K562 (cell line): Measurements from ENCODE around the gene CXCL6. TPM values are rescaled to one million over a fixed set of nuclear protein-coding genes. Genes with fewer than 3 reads are reported as not detected.

Experiments
- ATF6 ChIP-seq: sonication (generic); formaldehyde crosslinking; IDR thresholded peaks from 2 replicates; pipeline ENCODE4 v1.4.0; 2020; ENCODE audit warnings: mild to moderate bottlenecking, missing genetic modification reagents
- CBX2 ChIP-seq: fragments of 200-600 bp; sonication (generic); IDR thresholded peaks from one replicate; pipeline ENCODE4 v1.6.1; 2012; ENCODE audit warnings: mild to moderate bottlenecking, low read length, inconsistent platforms; ENCODE audit not compliant: insufficient read depth, poor library complexity, severe bottlenecking
- EWSR1 ChIP-seq: fragments of 450-650 bp; IDR thresholded peaks from 2 replicates; pipeline ENCODE4 v1.6.1; 2018; ENCODE audit warnings: borderline replicate concordance, mild to moderate bottlenecking, low read depth, moderate library complexity; ENCODE audit not compliant: partially characterized antibody
- FOXJ3 ChIP-seq: sonication (generic); formaldehyde crosslinking; IDR thresholded peaks from 2 replicates; pipeline ENCODE4 v1.4.0; 2020; ENCODE audit warnings: mild to moderate bottlenecking, missing genetic modification reagents
- KAT8 ChIP-seq: fragments of 450-650 bp; IDR thresholded peaks from 2 replicates; pipeline ENCODE4 v1.6.1; 2016; ENCODE audit warnings: low read depth, mild to moderate bottlenecking
- LEF1 ChIP-seq: fragments of 450-650 bp; IDR thresholded peaks from 2 replicates; pipeline ENCODE4 v1.6.1; 2016; ENCODE audit warnings: mild to moderate bottlenecking
- MAX ChIP-seq: sonication (generic); formaldehyde crosslinking; IDR thresholded peaks from 2 replicates; pipeline ENCODE4 v1.9.0; 2022; ENCODE audit warnings: mild to moderate bottlenecking, missing genetic modification reagents
- MXD1 ChIP-seq: fragments of 250-450 bp; sonication (Bioruptor Pico); IDR thresholded peaks from 2 replicates; pipeline ENCODE4 v1.8.0; 2021; ENCODE audit warnings: borderline replicate concordance, mild to moderate bottlenecking, moderate library complexity; ENCODE audit not compliant: poor library complexity, severe bottlenecking
- MXI1 ChIP-seq: IDR thresholded peaks from 2 replicates; pipeline ENCODE4 v1.6.1; 2011; ENCODE audit warnings: low read depth, mild to moderate bottlenecking, improper control_type of control experiment, low read length
- NR0B1 ChIP-seq: fragments of 450-650 bp; IDR thresholded peaks from one replicate; pipeline ENCODE4 v1.6.1; 2018; ENCODE audit warnings: mild to moderate bottlenecking, moderate library complexity; ENCODE audit not compliant: partially characterized antibody
- PHB ChIP-seq: fragments of 250-450 bp; sonication (Bioruptor Pico); IDR thresholded peaks from 2 replicates; pipeline ENCODE4 v1.5.0; 2021
- POLR2H ChIP-seq: IDR thresholded peaks from 2 replicates; pipeline ENCODE4 v1.6.1; 2016; ENCODE audit warnings: missing genetic modification characterization, low read depth, mild to moderate bottlenecking, control low read depth, missing compliant biosample characterization, moderate library complexity
- PRPF4 ChIP-seq: fragments of 200-400 bp; formaldehyde crosslinking; IDR thresholded peaks from one replicate; pipeline ENCODE4 v1.6.1; 2017; ENCODE audit warnings: low read length, low read depth, mild to moderate bottlenecking; ENCODE audit not compliant: insufficient read depth, poor library complexity, severe bottlenecking
- RBM14 ChIP-seq: fragments of 200-400 bp; formaldehyde crosslinking; IDR thresholded peaks from 2 replicates; pipeline ENCODE4 v1.6.1; 2018; ENCODE audit warnings: low read depth, mild to moderate bottlenecking, low read length, moderate library complexity, borderline replicate concordance; ENCODE audit not compliant: insufficient read depth
- SLC30A9 ChIP-seq: fragments of 250-450 bp; sonication (Bioruptor Pico); IDR thresholded peaks from 2 replicates; pipeline ENCODE4 v1.8.0; 2022; ENCODE audit warnings: mild to moderate bottlenecking, moderate library complexity
- SMC3 ChIP-seq: conservative IDR thresholded peaks from 2 replicates; pipeline ENCODE4 v1.6.1; 2011; ENCODE audit warnings: low read depth, low read length, improper control_type of control experiment; ENCODE audit not compliant: insufficient read depth
- TCF15 ChIP-seq: fragments of 250-450 bp; sonication (Bioruptor Pico); IDR thresholded peaks from 2 replicates; pipeline ENCODE4 v1.8.0; 2022; ENCODE audit warnings: moderate library complexity, mild to moderate bottlenecking, inconsistent platforms
- ZBTB49 ChIP-seq: sonication (generic); formaldehyde crosslinking; IDR thresholded peaks from 2 replicates; pipeline ENCODE4 v1.8.0; 2022; ENCODE audit warnings: missing genetic modification reagents, mild to moderate bottlenecking, borderline replicate concordance
- ZBTB7A ChIP-seq: IDR thresholded peaks from 2 replicates; pipeline ENCODE4 v1.6.1; 2011; ENCODE audit warnings: low read depth, mild to moderate bottlenecking, low read length, moderate library complexity, borderline replicate concordance; ENCODE audit not compliant: control insufficient read depth
- ZNF184 ChIP-seq: sonication (generic); formaldehyde crosslinking; IDR thresholded peaks from 2 replicates; pipeline ENCODE4 v1.5.0; 2020; ENCODE audit warnings: missing genetic modification reagents
- ZNF764 ChIP-seq: fragments of 250-450 bp; sonication (Bioruptor Pico); IDR thresholded peaks from 2 replicates; pipeline ENCODE4 v1.4.0; 2020; ENCODE audit warnings: low read depth, mild to moderate bottlenecking, moderate library complexity
- polyA plus RNA-seq, 8 experiments: library from polyadenylated mRNA; depleted of rRNA in 4 of 8; stranded (reverse) in 5 of 8; unstranded in 3 of 8; fragments of >200 nt; fragmentation: Nextera tagmentation in 2 of 8; fragmentation: Illumina TruSeq in 1 of 8; extraction: Ambion mirVana in 2 of 8; extraction: Trizol in 1 of 8; gene quantifications; 2 replicates each; pipeline versions ENCODE4 v1.2.1 to v1.2.3, GENCODE V29; 2011 to 2014; ENCODE audit warnings: inconsistent platforms in 1 of 8, missing spikeins in 1 of 8
- total RNA-seq, 7 experiments: library from RNA; depleted of rRNA in 6 of 7; stranded (reverse); fragments of >200 nt in 6 of 7; fragmentation: Illumina TruSeq in 2 of 7; extraction: Trizol in 2 of 7; gene quantifications; 2 replicates each; pipeline versions ENCODE4 v1.2.1 to v1.2.3, GENCODE V29; 2011 to 2021; ENCODE audit warnings: low replicate concordance in 1 of 7

CXCL6 gene
- total and polyA plus RNA-seq, 9 of the 15 experiments (the other 6 are each of a cell fraction or from before 2014, with no cell fraction given), result not detected

- no peak for TF ChIP-seq ATF6 (CRISPR knock-in tag)
- no peak for TF ChIP-seq MXI1
- no peak for TF ChIP-seq MXD1
- TF ChIP-seq KAT8, result no peak
- no peak for TF ChIP-seq MAX (CRISPR knock-in tag)
- TF ChIP-seq ZBTB7A, result no peak
- TF ChIP-seq LEF1, result peak; percentile 92
- TF ChIP-seq PRPF4, result no peak
- no peak for TF ChIP-seq POLR2H (tag)
- TF ChIP-seq CBX2, result no peak
- no peak for TF ChIP-seq PHB
- no peak for TF ChIP-seq ZBTB49
- TF ChIP-seq SLC30A9 (CRISPR knock-in tag), result no peak
- no peak for TF ChIP-seq NR0B1
- no peak for TF ChIP-seq FOXJ3 (CRISPR knock-in tag)
- TF ChIP-seq EWSR1, result no peak
- TF ChIP-seq TCF15, result no peak
- no peak for TF ChIP-seq SMC3
- TF ChIP-seq ZNF764 (CRISPR knock-in tag), result no peak
- TF ChIP-seq ZNF184 (CRISPR knock-in tag), result no peak
- no peak for TF ChIP-seq RBM14
These were observed 3.7 kb upstream of the CXCL6 start (continued) for GRCh38 chr4:73832651-73833237.
